RPMI7951 (cell line): ENCODE results near the gene HDHD3. TPM values are rescaled to one million over a fixed set of nuclear protein-coding genes. Genes with fewer than 3 reads are reported as not detected.
"Not testable (repeated sequence)": the region's sequence is repeated elsewhere in the genome, so short reads cannot be mapped to it uniquely, and the experiment has no call there.

Experiments used
- DNase-seq: peaks from one replicate; pipeline ENCODE4 v3.0.0-alpha.2; 2012; ENCODE audit warnings: low read depth
- total RNA-seq: library from RNA; depleted of rRNA; stranded (reverse); fragments of >200 nt; shearing (Covaris generic); gene quantifications from 2 replicates; pipeline ENCODE4 v1.2.3, GENCODE V29; 2014; rRNA removed

HDHD3 gene, protein sequence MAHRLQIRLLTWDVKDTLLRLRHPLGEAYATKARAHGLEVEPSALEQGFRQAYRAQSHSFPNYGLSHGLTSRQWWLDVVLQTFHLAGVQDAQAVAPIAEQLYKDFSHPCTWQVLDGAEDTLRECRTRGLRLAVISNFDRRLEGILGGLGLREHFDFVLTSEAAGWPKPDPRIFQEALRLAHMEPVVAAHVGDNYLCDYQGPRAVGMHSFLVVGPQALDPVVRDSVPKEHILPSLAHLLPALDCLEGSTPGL
- 5.3 and 10.1 TPM in 2 replicates for total RNA-seq

DNA sequence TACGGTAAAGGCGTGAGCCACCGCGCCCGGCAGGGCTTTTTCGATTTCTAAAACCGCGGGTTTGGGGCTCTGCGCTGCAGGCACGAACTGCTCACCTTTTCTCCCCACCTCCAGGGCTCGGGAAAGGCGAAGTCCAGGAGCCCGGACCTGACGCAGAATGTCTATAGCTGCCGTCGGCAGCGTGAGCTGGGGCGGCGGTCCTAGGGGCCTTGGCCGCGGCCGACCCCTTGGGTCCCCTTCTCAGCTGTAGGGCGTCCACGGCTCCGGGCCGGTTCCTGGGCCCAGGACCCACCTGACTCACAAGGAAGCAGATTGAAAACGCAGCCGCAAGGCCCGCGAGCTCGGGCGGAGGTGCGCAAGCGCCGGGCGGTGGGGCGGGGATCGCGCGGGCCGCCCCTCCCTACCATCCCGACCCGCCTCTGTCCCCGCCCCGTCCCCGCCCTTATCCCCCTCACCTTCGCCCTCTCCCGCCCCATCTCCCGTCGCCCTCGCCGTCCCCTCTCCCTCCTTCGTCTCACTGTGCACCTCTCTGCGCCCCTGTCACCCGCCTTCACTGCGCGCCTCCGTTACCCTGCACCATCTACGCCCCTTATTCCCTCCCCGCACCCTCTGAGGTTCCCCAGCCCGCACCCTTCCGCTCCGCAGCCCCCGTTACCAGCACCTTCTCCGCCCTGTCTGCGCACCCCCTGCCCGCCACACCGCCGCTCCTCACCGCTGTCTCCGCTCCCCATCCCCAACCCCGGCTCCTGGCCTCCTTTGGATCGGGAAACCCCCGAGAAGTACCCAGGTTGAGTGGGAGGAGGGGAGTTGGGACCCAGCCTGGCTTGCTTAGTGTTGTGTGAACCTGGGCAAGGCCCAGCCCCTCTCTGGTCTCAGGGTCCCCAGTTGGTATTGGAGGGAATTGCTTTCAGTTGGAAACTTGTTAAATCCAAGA is at the start of gene HDHD3:
Gene HDHD3, minus strand, starts transcription at position 353 of the 934 bp plus-strand sequence. CDS start 2,632 bp downstream, outside the sequence.
- peak; percentile 69 for DNase-seq

DNA sequence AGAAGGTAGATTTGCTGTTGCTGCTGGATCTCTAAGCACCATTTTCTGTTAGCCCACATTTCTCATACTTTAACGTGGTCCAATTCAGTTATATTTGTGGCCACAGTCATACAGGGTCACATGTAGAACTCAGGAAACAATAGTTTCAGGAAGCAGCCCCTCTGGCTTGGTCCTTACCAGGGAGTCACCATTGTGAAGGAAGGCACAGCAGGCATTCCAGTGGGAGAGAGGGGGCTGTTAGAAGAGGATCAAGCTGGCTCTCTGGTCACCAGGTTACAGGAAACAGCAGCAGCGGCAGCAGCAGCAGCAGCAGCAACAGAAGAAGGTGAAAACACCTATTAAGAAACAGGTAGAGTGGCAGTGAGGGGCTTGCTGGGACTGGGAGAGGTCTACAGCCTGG is 48.3 kb upstream of the HDHD3 start:
- DNase-seq, result no peak

GRCh38 chr9:113421726-113422125 is 44.9 kb upstream of the HDHD3 start:
- DNase-seq, result no peak

DNA sequence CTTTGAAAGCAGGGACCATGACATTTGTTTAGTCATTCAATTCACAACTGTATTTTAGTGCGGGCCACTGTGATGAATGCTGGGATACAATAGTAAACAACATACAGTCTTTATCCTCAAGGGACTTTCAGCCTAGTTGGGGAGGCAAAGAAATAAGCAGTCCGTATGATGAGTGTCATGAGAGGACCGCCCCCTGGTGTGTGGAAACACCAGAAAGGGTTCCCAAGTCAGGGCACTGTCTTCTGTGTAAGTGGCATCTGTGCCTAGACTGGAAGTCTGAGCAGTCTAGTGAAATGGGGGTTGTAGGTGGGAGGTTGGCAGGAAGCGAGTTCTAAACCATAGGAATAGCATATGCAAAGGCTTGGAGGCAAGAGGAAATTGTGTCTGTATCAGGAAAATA is 40.6 kb upstream of the HDHD3 start:
- no peak for DNase-seq

GRCh38 chr9:113416149-113416721 is 39.4 kb upstream of the HDHD3 start:
- DNase-seq, result no peak

- peak; percentile 92 for DNase-seq
Measured at GRCh38 chr9:113410207-113410864, 33.5 kb upstream of the HDHD3 start, which contains the start of the genes C9orf43 and POLE3. TSS of gene C9orf43 (plus strand) at chr9:113410747. CDS start at chr9:113413494, 2,747 bp downstream. TSS of gene POLE3 (minus strand) at chr9:113410675. CDS start at chr9:113410293, 382 bp downstream.

GRCh38 chr9:113409883-113410206 is 33.1 kb upstream of the HDHD3 start:
- DNase-seq, result no peak

- DNase-seq, result no peak
Measured at GRCh38 chr9:113409481-113409880, 32.7 kb upstream of the HDHD3 start.

DNA sequence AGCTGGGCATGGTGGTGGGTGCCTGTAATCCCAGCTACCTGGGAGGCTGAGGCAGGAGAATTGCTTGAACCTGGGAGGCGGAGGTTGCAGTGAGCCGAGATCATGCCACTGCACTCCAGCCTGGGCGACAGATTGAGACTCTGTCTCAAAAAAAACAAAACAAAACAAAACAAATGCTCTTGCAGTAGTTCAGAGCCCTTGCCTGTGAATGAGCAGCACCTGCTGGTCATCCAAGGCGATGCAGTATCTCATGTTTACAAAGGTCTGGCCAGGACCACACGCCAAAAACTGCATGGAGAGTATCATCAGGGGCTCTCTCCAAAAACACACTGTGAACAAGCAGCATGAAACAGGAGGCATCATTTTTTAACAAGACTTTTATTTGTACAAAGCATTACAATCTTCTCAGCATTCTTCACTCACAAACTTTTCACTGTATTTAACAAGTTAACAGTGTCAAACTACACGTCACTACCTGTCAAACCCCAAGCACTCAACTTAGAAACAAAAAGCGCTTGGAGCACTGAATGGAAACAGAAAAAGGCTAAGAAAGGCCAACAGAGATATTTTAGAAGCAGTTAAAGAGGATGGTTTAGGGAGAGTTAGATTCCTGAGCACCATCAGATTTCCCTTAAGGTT is 30.2 kb upstream of the HDHD3 start:
- DNase-seq, result peak; percentile 60

GRCh38 chr9:113406353-113406752 is 29.6 kb upstream of the HDHD3 start:
- not testable (repeated sequence) for DNase-seq

GRCh38 chr9:113403646-113404045 is 26.9 kb upstream of the HDHD3 start:
- no peak for DNase-seq

DNA sequence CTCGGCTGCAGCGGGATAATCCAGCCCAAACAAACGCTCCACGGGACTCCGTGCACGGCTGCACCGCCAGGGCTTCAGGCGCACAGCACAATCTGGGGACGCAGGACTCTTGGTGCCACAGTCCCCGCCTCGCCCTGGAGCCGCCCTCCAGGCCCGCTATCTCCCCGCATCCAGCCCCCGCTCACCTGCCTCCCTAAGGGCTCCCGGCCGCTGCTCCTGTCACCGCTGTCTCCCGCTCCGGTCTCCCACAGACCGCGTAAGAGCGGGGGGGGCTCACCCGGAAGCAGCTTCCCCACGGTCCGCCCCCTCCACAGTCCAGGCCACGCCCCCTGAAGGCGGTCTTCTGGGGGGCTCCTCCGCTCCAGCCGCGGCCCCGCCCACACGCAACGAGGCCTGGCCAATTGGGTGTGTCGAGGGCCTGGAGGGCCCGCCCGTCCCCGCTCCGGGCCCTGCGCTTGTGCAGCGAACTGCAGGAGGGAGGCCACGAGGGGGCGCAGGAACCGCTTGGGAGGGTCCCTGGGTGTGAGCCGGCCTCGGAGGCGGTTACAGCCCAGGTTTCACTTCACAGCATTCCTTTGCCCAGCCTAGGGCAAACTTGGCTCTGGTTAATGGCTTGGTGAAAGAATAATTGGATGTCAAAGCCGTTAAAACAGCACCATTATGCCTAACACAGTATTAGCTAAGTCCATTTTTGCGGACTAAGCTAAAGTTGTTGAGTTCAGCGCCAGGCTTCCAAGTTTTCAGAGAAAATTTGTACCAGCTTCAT is 24.4 kb upstream of the HDHD3 start, which contains the start of gene ALAD:
Gene ALAD, minus strand, starts transcription at position 258 of the 766 bp plus-strand sequence. CDS start 7,725 bp downstream, outside the sequence.
- DNase-seq, result peak; percentile 95

- DNase-seq, result no peak
Measured at GRCh38 chr9:113399646-113400200, 22.9 kb upstream of the HDHD3 start.

DNA sequence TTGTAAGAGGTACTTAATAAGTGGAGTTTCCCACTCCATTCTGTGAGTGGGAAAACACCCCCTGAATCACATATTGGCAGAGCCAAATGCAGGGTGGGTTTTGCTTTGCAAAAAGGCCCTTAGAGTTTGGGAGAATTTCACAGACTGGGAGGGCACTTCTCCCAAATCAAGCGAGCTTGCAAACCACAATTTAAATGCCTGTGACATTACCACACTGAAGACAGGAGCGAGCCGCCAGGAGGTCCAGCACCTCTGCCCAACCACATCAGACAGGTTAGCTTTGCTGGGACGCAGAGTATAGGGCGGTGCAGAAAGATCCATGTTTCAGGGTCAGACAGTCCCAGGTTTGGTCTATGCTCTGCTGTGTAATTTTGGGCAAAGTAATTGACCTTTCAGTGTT is 22.0 kb upstream of the HDHD3 start:
- DNase-seq, result no peak

DNA sequence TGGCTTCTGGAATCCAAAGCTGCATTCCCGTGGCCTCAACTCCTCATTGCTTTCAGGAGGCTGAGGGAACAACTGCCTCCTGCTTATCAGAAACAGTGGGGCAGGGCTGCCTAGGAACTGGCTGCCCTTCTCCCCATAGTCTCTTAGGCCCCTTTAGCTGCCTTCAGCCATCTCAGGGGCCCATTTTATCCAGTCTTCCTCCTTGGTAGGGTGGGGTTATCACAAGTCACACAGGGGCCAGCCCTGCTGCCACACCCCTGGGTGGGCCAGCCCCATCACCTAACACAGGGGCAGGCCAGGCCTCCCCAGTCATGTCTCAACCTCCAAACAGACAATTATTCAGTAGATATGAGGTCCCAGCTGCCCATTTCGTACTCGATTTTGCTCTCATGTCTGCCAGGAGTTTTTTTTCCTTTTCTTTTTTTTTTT is 20.4 kb upstream of the HDHD3 start:
- DNase-seq, result no peak

DNA sequence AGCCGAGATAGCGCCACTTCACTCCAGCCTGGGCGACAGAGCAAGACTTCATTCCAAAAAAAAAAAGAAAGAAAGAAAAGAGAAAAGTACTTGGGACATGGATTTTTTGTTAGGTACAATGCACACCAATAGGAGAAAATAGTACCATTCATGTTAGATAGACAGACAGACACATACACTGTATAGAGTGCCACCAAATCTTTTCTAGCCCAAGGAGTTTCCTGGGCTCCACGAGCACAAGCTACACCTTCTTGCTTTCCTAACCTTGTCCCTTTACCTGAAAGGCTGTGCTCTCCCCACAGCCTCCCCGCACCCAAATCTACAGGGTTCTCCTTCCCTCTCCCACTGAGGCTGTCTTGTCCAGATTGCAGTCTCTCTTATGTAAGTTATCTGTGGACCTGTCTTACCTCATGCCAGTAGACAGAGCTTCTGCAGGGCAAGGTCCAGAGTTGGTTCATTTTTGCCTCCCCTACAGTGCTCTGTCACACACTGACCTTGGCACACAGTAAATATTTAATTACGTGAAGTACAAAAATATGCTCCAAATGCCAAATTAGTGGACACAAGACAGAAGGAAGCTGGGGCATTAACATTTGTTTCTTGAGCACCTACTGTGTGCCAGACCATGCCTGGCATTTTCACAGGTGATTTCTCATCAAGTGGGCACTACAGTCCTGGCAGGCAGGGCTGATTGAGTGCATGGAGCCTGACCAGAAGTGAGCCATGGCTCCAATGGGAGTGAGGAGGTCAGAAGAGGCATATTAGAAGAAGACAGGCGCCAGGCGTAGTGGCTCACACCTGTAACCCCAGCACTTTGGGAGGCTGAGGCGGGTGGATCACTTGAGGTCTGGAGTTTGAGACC is 18.4 kb upstream of the HDHD3 start:
- DNase-seq, result no peak

DNA sequence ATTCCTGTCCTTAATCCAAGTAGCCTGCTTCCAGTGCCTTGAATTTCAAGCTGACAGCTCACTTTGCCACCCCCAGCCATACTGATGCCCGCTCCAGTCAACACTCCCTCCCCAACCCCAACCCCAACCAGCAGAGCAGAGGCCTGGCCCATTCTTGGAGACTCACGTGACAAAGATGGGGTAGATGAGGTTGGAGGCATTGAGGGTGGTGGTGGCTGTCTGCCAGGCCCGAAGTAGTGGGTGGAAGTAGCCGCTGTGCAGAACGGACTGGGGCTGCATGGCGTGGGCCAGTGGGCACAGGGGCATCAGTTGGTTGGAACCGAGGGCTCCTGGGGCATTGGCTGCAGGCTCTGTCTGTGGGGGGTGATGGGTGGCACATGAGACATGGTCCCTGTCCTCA is 16.5 kb upstream of the HDHD3 start:
- DNase-seq, result no peak

DNA sequence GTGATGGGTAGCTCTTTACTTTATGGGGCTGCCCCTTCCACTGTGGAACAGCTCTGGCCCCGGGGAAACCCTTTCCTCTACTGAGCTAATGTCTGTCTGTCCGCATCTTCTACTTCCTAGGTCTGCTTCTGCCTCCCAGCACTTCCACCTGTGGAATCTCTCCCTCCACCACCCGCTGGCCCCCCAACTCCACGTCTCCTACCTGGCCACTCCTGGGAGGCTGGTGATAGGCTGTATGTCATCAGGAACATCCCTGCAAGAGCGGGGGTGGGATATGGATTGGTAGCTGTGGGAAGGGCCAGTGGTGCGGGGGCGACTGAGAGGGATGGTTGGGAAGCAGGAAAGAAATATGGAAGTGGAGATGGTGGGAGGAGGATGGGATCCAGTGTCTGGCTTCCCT is 15.1 kb upstream of the HDHD3 start:
- DNase-seq, result no peak
